ENCODE data around the gene SMURF2.
"Not testable (repeated sequence)": the region's sequence is repeated elsewhere in the genome, so short reads cannot be mapped to it uniquely, and the experiment has no call there.

Gene SMURF2

GRCh38 chr17:64661976-64662773, at the start of gene SMURF2:
Gene SMURF2, minus strand, starts transcription at chr17:64662307. Its CDS starts 427 bp downstream, at chr17:64661880.
- peak; percentile 52 to 71 (median 62) for DNase-seq

DNA sequence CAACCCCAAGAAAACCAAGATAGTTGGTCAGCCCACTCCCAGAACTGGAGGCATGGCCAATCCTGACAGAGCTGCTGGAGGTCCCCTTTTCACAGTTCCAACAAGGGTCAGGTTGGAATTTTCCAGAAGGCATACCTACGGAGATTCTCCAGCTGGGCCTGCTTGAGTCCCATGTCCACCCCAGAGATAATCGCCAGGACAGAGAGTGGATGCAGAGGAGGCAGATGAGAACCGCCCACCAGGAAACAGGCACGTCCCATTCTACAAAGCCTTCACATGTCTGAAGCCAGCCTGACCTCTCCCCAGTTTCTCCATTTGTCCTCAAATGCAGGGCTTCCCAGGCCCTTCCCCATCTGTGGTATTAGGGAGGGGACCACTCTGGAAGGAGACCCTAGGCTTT, 47.4 kb upstream of the SMURF2 start:
- DNase-seq = no peak

GRCh38 chr17:64707050-64707591, 45.0 kb upstream of the SMURF2 start:
- DNase-seq = no peak

GRCh38 chr17:64706224-64707049, 44.3 kb upstream of the SMURF2 start:
- DNase-seq = no peak

- no peak for DNase-seq
Observed at GRCh38 chr17:64702815-64703214, 40.7 kb upstream of the SMURF2 start.

- no peak for DNase-seq
Observed at GRCh38 chr17:64698725-64699124, 36.6 kb upstream of the SMURF2 start.

- DNase-seq = no peak
Observed at GRCh38 chr17:64694207-64694606, 32.1 kb upstream of the SMURF2 start.

GRCh38 chr17:64692187-64692586, 30.1 kb upstream of the SMURF2 start:
- DNase-seq = no peak

DNA sequence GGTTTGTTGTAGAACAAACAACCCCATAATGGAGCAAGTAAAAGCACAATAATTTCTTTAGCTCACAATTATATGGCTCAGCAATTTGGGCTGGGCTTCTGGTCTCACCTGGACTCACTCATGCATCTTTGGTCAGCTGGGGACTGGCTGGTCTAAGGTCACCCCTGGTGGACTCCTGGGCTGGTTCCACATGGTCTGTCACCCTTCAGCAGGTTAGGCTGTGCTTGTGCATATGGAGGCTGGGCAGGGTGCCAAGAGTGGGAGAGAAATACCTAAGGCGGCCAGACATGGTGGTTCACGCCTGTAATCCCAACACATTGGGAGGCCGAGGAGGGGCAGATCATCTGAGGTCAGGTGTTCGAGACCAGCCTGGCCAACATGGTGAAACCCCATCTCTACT, 27.0 kb upstream of the SMURF2 start:
- no peak for DNase-seq

DNA sequence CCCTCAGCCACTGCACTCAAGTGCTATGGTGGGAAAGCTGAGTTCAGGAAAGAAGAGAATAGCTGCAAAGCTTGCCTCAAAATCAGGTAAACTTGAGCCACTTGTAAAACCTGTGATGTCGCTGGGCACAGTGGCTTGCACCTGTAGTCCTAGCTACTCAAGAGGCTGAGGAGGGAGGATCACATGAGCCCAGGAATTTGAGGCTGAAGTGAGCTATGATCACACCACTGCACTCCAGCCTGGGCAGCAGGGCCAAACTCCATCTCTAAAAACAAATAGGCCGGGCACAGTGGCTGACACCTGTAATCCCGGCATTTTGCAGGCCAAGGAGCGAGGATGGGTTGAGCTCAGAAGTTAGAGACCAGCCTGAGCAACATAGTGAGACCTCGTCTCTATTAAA, 26.4 kb upstream of the SMURF2 start:
- DNase-seq = no peak

GRCh38 chr17:64687961-64688360, 25.9 kb upstream of the SMURF2 start:
- DNase-seq = no peak

DNA sequence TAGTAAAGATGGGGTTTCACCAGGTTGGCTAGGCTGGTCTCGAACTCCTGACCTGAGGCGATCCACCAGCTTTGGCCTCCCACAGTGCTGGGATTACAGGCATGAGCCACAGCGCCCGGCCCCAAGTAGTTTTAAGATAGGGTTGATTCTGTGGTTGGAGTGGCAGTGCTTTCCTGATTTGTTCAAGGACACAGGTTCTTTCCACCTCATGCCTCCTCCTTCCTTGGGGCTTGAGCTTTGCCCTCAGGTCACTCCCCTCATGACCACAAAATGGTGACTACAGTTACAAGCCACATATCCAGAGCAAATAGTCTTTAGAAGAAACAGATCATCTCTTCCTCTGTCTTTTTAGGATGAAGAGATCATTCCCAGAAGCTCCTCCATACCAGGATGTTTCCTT, 25.3 kb upstream of the SMURF2 start:
- no peak for DNase-seq

- no peak for DNase-seq
Observed at GRCh38 chr17:64686705-64687104, 24.6 kb upstream of the SMURF2 start.

GRCh38 chr17:64685705-64686104, 23.6 kb upstream of the SMURF2 start:
- DNase-seq = no peak

DNA sequence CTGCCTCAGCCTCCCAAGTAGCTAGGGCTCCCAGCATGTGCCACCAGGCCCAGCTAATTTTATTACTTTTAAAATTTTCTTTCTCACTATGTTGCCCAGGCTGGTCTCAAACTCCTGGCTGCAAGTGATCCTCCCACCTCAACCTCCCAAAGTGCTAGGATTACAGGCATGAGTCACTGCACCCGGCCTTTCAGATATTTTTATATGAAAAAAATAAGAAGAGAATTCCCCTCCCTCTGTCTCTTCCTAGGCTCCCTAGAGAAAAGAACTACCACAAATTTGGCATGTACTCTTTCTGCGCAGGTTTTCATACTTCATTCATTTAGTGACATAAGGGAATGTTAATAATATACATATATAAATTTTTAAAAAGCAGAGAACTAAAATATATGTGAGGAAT, 21.7 kb upstream of the SMURF2 start:
- no peak for DNase-seq

DNA sequence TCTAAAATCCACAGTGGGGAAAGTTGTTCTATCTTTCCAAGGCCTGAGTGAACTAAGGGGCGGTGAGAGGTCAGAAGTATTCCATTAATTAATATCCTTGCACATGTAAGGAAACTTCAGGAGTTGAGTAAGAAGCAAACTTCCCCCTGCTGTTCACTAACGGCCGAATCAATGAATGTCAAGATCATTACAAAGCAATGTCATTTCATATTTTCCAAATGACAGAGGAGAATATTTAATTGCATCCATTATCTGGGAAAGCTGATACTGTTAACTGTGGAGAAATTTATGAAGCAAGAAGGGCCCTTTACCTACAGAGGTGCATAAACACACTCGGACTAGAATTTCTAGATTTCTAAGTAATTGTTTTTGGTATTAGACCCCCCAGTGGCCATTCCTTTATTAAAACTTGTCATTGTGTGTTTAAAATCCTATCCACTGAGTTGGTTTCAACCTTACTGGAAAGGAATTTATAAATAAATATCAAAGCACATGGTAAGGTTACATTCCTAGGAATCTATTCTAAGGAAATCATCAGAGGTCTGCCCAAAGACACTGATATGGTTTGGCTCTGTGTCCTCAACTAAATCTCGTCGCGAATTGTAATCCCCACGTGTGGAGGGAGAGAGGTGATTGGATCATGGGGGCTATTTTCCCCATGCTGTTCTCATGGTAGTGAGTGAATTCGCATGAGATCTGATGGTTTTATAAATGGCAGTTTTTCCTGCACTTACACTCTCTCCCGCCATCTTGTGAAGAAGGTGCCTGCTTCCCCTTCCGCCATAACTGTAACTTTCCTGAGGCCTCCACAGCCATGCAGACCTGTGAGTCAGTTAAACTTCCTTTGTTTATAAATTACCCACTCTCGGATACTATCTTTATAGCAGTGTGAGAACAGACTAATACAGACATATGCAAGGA, 20.4 kb upstream of the SMURF2 start:
- DNase-seq = no peak

GRCh38 chr17:64679710-64680216, 17.7 kb upstream of the SMURF2 start:
- no peak for DNase-seq

GRCh38 chr17:64676763-64677162, 14.7 kb upstream of the SMURF2 start:
- no peak for DNase-seq

DNA sequence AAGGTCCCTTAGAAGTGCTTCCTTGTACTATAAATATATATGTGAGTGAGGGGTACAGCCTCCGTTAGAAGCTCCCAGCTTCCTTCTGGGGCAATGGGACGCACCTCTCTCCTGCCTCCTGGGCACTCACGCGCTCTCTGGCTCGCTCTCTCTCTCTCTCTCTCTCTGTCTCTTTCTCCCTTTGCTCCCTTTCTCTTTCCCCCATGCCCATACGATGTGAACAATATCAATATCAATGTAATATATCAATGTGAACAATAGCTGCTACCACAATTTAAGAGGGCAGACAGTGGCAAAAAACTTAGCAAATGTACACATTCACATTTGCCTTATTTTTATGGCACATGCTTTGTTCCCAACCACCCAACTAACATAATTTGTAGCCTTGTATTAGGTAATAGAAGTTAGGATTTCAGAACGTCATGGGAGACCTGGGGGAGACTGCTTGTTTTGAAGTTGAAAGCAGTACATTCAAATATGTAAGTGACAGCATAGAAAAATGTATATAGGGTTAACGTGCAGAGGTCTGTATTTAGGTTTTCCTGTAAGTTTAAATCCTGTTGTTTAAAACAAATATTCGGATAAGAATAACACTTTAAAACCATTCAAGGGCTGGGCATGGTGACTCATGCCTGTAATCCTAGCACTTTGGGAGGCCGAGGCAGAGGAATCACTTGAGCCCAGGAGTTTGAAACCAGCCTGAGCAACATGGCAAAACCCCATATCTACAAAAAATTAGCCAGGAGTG, 8.9 kb upstream of the SMURF2 start:
- DNase-seq = not testable (repeated sequence)

GRCh38 chr17:64667807-64668721, 6.0 kb upstream of the SMURF2 start:
- DNase-seq = not testable (repeated sequence)

All from activated CD4-positive, CD25-positive, alpha-beta regulatory T cell (primary cell).